Ureter (tissue), 1 donor: ENCODE data around the gene ST3GAL3. TPM values are rescaled to one million over a fixed set of nuclear protein-coding genes. Genes with fewer than 3 reads are reported as not detected.
A peak's percentile ranks its signal among the peaks of the same experiment; 100 is the strongest.
"Not testable (repeated sequence)": the region's sequence is repeated elsewhere in the genome, so short reads cannot be mapped to it uniquely, and the experiment has no call there.

Experiments
- DNase-seq: peaks from one replicate; pipeline ENCODE4 v3.0.0-alpha.2; 2020; ENCODE audit warnings: low spot score
- total RNA-seq: library from RNA; stranded (reverse); gene quantifications from one replicate; pipeline ENCODE4 v1.2.4, GENCODE V29; 2023
- donor health status: DM: yes; HTN: yes; CAD: no.

The ST3GAL3 gene
- total RNA-seq, 1 donor from 2014 or later, result 39.5 TPM

DNA sequence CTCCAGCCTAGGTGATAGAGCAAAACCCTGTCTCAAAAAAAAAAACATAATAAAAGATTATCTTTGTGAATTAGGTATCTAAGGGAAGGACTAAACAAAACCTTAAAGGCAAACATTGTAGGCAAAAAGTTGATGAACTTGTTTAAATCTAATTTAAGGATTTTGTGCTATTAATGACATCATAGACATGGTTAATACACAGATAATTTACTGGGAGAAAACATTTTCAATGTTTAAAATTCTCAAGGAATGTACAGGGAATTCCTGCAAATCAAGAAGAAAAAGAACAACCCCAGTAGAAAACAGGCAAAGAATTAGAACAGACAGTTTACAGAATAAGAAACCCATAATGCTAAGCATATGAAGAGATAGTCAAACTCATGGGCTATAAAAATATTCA, 47.6 kb downstream of the ST3GAL3 start:
- DNase-seq, result no peak

- no peak for DNase-seq
Measured at GRCh38 chr1:43757343-43758053, 50.2 kb downstream of the ST3GAL3 start.

GRCh38 chr1:43760745-43761317, 53.5 kb downstream of the ST3GAL3 start:
- no peak for DNase-seq

GRCh38 chr1:43763497-43763973, 56.2 kb downstream of the ST3GAL3 start:
- peak; percentile 81 for DNase-seq

GRCh38 chr1:43764581-43764980, 57.2 kb downstream of the ST3GAL3 start:
- no peak for DNase-seq

GRCh38 chr1:43766086-43766784, 58.9 kb downstream of the ST3GAL3 start:
- no peak for DNase-seq

GRCh38 chr1:43766818-43767525, 59.6 kb downstream of the ST3GAL3 start:
- DNase-seq, result no peak

GRCh38 chr1:43768168-43768567, 60.8 kb downstream of the ST3GAL3 start:
- no peak for DNase-seq

- no peak for DNase-seq
Measured at GRCh38 chr1:43769350-43769908, 62.1 kb downstream of the ST3GAL3 start.

- DNase-seq, result no peak
Measured at GRCh38 chr1:43770111-43770510, 62.8 kb downstream of the ST3GAL3 start.

GRCh38 chr1:43772978-43773377, 65.6 kb downstream of the ST3GAL3 start:
- no peak for DNase-seq

DNA sequence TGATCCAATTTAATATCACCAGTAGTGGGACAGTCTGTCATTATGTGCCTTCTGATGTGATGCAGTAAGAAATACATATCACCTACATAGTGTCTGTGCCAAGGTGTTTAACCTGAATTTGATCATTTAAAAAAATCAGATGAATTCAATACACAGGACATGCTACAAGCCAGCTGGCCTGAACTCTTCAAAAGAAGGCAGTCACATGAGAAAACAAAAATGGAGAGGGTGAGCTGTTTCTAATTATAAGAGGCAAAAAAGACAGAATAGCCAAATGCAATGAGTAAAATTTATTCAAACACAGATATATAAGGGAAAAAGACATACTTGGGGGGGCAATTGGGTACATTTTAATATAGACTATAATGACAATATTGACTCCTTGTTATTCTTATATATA, 66.5 kb downstream of the ST3GAL3 start:
- no peak for DNase-seq

DNA sequence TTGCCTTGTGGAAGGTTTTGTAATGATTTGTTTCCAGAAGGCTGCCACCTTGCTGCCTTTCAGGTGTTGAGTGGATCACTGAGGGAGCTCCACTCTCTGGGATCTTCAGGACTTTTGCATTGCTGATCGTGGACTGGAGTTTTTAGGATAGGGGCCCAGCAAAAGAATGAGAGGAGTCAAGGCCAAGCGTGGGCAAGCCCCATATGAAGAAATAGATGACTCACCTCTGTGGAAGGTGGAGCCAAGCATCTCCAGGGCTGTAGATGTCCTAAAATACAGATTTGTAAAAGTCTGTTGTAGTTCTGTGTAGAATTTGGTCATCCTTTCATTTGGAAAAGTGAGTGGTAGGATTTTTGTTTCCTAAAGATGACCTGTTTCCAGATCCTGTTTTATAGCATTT, 67.0 kb downstream of the ST3GAL3 start:
- no peak for DNase-seq

DNA sequence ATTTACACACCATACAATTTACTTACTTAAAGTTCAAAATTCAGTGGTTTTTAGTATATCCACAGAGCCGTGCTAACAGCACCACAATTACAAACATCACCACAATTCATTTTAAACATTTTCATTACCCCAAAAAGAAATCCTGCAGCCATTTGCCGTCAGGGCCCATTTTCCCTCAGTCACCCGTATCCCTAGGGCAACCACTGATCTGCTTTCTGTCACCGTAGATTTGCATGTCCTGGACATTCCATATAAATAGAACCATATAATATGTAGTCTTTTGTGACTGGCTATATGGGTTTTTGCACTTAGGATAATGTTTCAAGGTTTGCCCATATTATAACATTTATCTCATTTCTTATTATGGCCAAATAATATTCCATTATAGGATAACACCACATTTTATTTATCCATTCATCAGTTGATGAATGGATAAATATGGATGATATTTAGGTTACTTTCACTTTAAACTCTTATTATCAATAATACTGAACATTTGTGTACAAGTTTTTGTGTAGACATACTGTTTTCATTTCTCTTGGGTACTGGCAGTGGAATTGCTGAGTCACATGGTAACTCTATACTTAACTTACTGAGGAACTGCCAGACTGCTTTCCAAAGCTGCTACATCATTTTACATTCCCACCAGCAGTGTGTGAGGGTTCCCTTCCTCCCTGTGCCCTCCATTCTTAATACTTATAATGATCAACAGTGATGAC, 68.9 kb downstream of the ST3GAL3 start:
- no peak for DNase-seq

GRCh38 chr1:43777916-43778315, 70.6 kb downstream of the ST3GAL3 start:
- DNase-seq, result not testable (repeated sequence)

DNA sequence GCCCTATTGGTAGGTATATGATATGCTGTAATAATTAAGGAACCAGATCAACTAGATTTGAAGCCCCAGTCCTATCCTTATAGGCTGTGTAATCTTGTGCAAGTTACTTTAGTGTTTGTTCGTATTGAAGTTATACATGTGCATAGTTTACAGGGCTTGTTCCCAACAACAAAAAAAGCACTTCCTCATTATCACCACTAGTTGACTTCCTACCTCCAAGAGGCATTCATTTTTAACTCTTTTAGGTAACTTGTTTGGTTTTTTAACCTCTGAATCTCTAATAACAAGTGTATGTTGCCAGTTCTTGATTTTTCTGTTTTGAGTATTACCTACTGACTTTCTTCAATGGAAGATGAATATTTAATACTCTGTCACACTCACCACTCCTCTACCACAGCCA, 71.9 kb downstream of the ST3GAL3 start:
- no peak for DNase-seq

GRCh38 chr1:43779805-43780403, 72.6 kb downstream of the ST3GAL3 start:
- no peak for DNase-seq

GRCh38 chr1:43781574-43781973, 74.2 kb downstream of the ST3GAL3 start:
- no peak for DNase-seq

DNA sequence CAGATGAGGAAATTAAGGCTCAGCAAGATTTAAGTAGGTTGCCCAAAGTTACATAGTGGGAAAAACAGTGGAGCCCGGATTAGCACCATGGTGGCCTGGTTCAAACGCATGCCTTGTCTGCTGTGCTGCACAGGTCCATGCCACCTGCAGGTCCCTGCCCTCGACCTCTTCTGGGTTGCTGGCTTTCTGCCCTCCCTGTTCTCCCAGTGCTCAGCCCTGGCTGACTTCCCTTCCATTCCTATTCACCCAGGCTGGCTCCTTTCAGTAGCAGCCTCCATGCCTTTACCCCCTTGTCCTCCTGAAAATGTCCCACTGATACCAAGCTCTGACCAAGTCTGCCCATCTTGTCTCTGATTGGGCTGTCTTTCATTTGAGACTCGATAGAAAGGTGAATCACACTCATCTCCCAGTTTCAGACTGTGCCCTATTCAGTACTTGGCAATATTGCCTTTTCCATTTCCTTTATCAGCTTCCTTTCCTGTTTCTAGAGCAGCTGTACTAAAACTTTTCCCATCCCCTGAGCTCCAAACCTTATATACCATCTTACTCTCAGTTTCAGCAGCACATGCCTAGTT, 75.8 kb downstream of the ST3GAL3 start:
- no peak for DNase-seq

- no peak for DNase-seq
Measured at GRCh38 chr1:43783671-43784205, 76.4 kb downstream of the ST3GAL3 start.
